DMS 273 treated with DMSO at 0.1 percent for 48 hours (cell line): ENCODE results near the gene LIN28A.

ENCODE experiments used
- DNase-seq: peaks from one replicate; lab custom pipeline; 2025; lab: John Stamatoyannopoulos, UW

Gene LIN28A

DNA sequence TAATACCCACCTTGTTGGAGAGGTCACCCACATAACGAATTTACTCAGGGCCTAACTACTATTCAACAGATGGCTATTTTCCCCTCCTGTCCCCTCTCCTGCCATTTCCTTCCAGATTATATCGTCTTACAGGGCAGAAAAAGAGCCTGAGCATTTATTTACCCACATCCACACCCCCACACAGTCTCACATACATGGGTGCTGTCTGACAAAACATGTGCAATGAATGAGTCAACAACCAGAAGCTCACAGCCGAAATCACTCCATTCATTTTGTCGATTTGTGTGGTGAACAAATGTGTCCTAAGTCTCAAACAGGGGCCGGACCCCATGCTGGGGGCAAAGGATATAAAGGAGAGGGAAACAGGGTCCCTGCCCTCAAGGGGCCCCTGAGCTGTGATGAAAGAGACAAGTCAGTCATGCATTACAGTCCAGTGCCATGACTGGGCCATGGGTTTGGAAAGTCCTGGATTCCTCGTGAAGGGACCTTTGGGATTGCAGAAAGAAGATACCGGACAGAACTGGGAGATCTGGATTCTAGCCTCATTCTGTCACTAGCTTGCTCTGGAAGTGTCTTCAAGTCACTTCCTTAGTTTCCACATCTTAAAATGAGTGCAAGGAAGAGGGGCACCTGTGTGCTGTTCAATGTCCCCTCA, 21.7 kb upstream of the LIN28A start:
- no peak for DNase-seq

DNA sequence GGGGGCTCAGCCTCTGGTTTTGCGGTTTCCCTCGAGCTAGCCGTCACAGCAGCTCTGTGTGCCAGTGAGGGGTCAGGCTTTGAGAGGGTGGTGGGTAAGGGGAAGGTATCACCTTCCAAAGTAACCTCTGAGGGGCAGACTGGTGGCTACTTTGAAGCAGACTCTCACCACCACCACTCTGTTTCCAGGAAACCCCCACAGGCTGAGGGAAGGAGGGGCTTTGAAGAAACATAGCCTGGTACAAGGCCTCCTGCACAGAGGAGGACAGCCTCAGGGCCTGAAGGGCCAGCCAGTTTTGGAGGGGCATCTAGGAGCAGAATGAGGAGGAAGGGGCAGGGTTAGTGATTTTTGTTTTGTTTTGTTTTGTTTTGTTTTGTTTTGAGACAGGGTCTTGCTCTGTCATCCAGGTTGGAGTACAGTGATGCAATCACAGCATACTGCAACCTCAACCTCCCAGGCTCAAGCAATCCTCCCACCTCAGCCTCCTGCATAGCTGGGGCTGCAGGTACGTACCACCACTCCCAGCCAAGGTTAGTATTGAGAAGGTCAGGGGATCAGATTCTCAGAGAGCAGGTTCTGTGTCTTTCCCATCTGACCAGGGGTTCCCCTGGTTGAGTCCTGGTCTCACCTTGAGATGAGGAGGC, 20.9 kb upstream of the LIN28A start:
- no peak for DNase-seq

- no peak for DNase-seq
These were observed 19.2 kb upstream of the LIN28A start for GRCh38 chr1:26391450-26391849.

DNA sequence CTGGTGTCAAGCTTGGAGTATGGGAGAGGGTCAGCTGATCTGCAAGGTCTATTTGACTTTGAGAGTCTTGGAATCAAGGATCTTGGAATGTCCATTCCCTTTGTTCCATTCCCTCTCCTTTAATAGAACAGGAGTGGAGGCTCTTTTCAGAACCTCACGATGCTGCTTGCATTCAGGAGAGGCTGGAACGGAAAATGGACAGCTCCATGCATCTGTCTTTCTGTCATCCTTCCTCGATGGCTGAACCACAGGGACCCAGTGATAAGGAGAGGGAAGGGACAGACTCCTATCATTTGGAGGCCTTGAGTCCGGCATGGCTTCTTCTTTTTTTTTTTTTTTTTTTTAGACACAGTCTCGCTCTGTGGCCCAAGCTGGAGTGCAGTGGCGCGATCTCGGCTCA, 14.9 kb upstream of the LIN28A start:
- no peak for DNase-seq

DNA sequence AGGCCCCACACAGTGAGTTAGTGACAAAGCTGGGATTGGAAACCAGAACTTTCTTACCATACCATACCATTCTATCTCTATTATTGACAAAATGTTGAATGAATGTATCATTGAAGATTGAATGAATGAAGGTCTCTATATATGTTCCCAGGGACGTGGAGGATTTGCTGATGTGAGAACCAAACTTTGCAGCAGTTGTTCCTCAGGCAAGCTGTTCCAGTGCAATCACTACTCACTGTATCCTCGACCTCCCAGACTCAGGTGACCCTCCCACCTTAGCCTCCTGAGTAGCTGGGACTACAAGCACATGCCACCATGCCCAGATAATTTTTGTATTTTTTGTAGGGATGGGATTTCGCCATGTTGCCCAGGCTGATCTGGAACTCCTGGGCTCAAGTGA, 11.6 kb upstream of the LIN28A start:
- DNase-seq = no peak

- no peak for DNase-seq
These were observed 8.7 kb upstream of the LIN28A start for GRCh38 chr1:26401891-26402290.

- no peak for DNase-seq
These were observed 7.0 kb upstream of the LIN28A start for GRCh38 chr1:26403656-26404055.

- DNase-seq = no peak
These were observed 6.0 kb upstream of the LIN28A start for GRCh38 chr1:26404641-26405040.

DNA sequence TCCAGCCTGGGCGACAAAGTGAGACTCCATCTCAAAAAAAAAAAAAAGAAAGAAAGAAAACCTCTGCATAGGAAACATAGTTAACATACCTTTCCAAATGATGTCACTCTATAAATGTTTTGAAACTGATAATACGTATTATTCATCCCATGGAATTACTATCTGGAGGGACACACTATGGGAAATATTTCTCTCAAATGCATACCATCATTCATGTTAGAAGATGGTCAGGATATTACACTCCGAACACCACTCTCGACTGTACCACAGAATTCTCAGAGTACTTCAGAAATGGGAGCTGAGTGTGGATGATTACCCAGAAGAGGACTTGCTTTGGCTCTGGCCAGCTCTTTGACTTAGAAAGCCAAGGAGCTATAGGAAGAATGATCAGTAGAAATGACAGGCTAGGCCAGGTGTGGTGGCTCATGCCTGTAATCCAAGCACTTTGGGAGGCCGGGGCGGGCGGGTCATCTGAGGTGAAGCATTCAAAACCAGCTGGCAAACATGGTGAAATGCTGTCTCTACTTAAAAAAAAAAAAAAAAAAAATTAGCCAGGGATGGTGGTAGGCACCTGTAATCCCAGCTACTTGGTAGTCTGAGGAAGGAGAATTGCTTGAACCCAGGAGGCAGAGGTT, 5.2 kb upstream of the LIN28A start:
- no peak for DNase-seq

DNA sequence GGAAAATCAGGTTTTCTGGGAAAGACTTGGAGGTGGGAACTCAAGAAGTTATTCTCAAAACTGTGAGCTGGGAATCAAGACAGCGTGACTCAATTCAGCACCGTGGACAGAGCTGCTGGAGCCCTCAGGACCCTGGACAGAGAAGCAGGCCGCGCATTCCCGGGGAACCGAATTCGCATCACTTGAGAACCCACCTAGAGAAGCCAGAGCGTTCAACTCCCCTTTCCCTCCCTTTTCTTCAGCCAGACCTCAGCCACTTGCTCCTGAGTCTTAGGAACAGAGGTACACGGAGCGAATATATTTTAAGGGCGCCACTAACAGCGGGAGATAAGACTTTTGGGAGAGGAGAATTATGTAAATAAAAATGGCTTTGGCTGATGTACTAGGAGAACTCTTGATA, 2.0 kb upstream of the LIN28A start:
- no peak for DNase-seq

DNA sequence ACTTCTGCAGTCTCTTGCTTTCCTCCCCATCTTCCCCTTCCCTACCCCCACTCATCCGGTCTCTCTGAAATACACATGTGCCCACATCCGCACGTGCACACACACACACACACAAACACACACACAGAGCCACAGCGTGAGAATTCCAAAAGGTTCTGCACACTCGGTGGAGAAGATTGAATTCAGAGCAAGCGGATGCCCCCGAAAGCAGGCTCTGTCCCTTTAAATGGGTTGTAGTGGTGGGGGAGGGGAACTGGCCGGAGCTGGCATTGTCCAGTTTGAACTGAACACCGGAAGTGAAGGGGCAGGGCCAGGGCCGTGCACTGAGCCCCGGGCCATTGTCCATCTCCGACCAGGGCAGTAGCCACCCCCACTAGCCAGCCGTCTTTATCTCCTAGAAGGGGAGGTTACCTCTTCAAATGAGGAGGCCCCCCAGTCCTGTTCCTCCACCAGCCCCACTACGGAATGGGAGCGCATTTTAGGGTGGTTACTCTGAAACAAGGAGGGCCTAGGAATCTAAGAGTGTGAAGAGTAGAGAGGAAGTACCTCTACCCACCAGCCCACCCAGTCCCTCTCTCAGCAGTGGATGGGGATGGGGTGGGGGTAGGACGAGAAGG, 1.3 kb upstream of the LIN28A start:
- no peak for DNase-seq

DNA sequence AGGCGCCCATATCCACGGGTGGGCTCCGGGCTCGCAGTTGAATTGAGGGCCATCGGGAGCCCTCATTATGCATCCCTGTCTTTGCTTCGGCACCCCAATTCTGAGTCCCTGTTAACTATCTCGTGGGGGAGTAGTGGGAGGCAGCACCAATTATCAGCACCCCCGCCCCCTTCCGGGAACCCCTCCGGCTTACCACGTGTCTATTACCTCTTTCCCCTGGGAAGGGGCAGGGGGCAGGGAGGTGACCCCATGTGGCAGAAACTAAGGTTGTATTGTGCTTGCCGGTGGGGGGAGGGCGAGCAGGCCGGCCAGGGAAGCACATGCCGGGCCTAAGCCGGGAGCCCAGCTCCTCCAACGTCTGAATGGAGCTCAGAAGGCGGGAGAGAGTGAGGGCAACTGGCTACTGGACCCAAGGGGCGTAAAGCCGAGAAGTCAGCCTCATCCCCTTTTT, 1.0 kb downstream of the LIN28A start:
- DNase-seq = no peak

GRCh38 chr1:26412180-26412840, 1.7 kb downstream of the LIN28A start:
- DNase-seq = no peak

DNA sequence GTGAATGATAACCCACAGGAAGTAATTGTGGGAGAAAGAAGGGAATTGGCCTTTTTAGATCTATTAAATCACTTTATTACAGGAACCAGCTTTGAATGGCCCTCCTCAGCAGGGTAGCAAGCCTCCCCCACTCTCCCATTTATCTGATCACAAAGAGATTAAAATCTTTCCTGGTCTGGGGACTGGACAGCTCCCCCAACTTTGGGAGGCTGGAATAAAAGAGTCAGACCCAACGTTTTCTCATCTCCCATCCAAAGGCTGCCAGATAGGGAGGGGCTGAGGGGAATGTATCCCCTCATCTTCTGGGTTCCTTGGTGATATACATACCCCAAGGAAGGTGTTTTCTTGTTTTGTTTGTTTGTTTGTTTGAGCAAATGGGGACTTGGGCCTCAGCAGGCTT, 2.4 kb downstream of the LIN28A start:
- DNase-seq = no peak

GRCh38 chr1:26417111-26417759, 6.6 kb downstream of the LIN28A start:
- no peak for DNase-seq

DNA sequence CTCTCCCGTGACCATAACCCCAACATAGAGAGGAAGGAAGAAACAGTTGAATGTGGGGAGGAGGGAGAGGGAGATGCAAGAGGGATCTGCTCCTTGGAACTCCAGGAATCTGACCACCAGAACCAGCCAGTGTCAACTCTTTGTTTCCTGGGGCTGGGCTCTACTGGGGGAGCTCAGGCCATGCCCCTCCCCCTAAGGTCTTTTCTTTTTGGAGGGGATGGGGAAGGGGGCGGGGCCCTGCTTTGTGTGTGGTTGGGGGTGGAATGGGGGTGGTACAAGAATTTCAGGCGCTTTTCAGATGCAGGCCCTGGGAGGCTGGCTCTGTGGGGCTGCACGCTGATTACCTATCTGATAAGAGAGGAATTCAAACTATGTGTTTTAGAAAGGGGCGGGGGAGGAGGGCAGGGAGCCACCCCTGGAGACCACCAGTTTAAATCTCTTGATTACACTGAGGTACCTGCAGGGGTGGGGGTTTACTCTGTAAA, 8.3 kb downstream of the LIN28A start:
- DNase-seq = no peak

DNA sequence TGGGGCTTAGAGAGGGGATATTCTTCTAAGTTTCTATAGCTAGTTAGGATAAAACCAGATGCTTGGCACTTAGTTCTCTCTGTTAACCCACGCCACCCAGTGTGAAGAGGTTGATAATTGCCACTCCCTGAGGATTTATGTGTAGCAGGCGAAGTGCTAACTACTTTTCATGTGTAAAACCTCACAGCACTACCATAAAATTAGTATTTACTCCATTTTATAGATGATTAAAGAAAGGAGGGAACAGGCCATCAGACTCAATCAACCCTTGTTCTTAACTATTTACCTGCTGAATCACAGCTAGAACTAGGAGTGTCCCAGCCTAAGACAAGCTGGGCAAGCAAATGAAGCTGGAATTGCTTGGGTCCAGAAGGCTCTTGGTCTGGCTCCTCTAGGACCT, 8.9 kb downstream of the LIN28A start:
- DNase-seq = no peak

DNA sequence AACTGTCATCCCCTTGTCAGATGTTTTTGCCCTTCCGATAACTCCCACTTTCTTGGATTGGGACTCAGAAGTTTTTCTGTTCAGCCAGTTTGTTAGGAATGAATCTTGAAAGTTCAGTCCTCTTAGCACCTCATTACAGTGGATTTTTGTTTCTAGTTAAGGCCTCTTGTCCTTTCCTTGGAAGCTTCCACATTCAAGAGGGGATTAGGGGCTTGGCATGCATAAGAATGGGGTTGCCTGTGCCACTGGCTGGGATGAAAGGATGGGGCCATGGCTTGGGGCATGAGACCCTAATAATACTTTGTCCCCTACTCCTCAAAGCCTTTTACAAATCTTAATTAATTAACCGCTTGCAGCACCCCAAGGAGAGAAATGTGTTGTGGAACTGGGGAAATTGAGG, 19.1 kb downstream of the LIN28A start:
- DNase-seq = no peak

- DNase-seq = peak; percentile 92
These were observed 21.5 kb downstream of the LIN28A start, which contains the start of gene DHDDS for GRCh38 chr1:26431979-26432695. Gene DHDDS (plus strand): TSS chr1:26432321. CDS start chr1:26432946, 625 bp downstream.

DNA sequence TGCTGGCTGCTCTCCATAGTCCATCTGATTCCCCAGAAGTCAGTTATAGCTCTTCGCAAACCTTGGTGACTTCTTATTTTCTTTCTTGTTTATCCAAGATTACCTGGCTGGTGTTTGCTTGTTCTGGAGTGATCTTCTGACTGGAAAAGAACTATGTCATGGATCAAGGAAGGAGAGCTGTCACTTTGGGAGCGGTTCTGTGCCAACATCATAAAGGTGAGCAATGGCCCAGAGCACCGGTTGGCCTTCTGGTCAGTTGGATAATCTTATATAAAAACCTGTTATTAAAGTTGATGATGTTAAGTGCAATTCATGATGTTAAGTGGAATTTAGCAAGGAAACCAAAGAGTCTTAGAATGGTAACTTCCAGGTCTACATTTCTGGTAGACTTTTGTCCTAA, 22.2 kb downstream of the LIN28A start:
- DNase-seq = no peak

GRCh38 chr1:26434161-26434752, 23.6 kb downstream of the LIN28A start:
- no peak for DNase-seq
